Epithelial cell of esophagus (primary cell): ENCODE measurements around the gene HRH2.

Experiments used
- DNase-seq: peaks from one replicate; pipeline ENCODE4 v3.0.0; 2010; ENCODE audit warnings: low read depth
- H3K4me3 ChIP-seq: 2 replicates; pipeline ENCODE4 v1.5.1; 2011; ENCODE audit warnings: mild to moderate bottlenecking, low read length, control low read depth
- CTCF ChIP-seq: IDR thresholded peaks from 2 replicates; pipeline ENCODE4 v1.5.1; 2011; ENCODE audit warnings: low read depth, mild to moderate bottlenecking, low read length, control low read depth, inconsistent platforms; ENCODE audit not compliant: insufficient read depth; ENCODE audit errors: missing control alignments

Gene HRH2

GRCh38 chr5:175700991-175701390 is 43.1 kb downstream of the HRH2 start:
- TF ChIP-seq CTCF: no peak
- no peak for DNase-seq
- H3K4me3 ChIP-seq: no peak overlapping the region

- TF ChIP-seq CTCF: no peak
- no peak for DNase-seq
- no peak overlapping the region for H3K4me3 ChIP-seq
These were observed 43.9 kb downstream of the HRH2 start for GRCh38 chr5:175701797-175702196.

- no peak for DNase-seq
- no peak for TF ChIP-seq CTCF
- no peak overlapping the region for H3K4me3 ChIP-seq
These were observed 48.6 kb downstream of the HRH2 start for GRCh38 chr5:175706499-175706898.

GRCh38 chr5:175707751-175708375 is 50.0 kb downstream of the HRH2 start:
- no peak for TF ChIP-seq CTCF
- no peak for DNase-seq
- no peak overlapping the region for H3K4me3 ChIP-seq

- H3K4me3 ChIP-seq: no peak overlapping the region
- TF ChIP-seq CTCF: no peak
- no peak for DNase-seq
These were observed 51.5 kb downstream of the HRH2 start for GRCh38 chr5:175709276-175709781.

- H3K4me3 ChIP-seq: no peak overlapping the region
- no peak for DNase-seq
- TF ChIP-seq CTCF: no peak
These were observed 52.5 kb downstream of the HRH2 start for GRCh38 chr5:175710326-175710725.

GRCh38 chr5:175711031-175711430 is 53.2 kb downstream of the HRH2 start:
- no peak for TF ChIP-seq CTCF
- no peak for DNase-seq
- H3K4me3 ChIP-seq: no peak overlapping the region
